H9 (cell line): ENCODE data around the gene BAIAP2. TPM values are rescaled to one million over a fixed set of nuclear protein-coding genes. Genes with fewer than 3 reads are reported as not detected.

Source experiments
- DNase-seq: peaks from one replicate; pipeline ENCODE4 v3.0.0-alpha.2; 2017
- H2AFZ ChIP-seq: one replicate; pipeline ENCODE4 v1.6.1; 2013; ENCODE audit warnings: mild to moderate bottlenecking, low read length, control low read depth, moderate library complexity
- H2AK5ac ChIP-seq: 2 replicates; pipeline ENCODE4 v1.6.1; 2013; ENCODE audit warnings: low read length, control low read depth, mixed read lengths; ENCODE audit not compliant: insufficient read length
- H2BK120ac ChIP-seq: one replicate; pipeline ENCODE4 v1.6.1; 2013; ENCODE audit warnings: low read depth, mild to moderate bottlenecking, low read length, control low read depth, inconsistent platforms; ENCODE audit not compliant: poor library complexity, severe bottlenecking
- H2BK12ac ChIP-seq: 2 replicates; pipeline ENCODE4 v1.6.1; 2013; ENCODE audit warnings: low read length, control low read depth, mixed read lengths, low read depth; ENCODE audit not compliant: insufficient read length
- H2BK15ac ChIP-seq: 2 replicates; pipeline ENCODE4 v1.6.1; 2013; ENCODE audit warnings: low read depth, low read length, control low read depth
- H2BK20ac ChIP-seq: one replicate; pipeline ENCODE4 v1.6.1; 2013; ENCODE audit warnings: low read depth, mild to moderate bottlenecking, low read length, control low read depth, inconsistent platforms; ENCODE audit not compliant: poor library complexity, severe bottlenecking
- H2BK5ac ChIP-seq: 2 replicates; pipeline ENCODE4 v1.6.1; 2013; ENCODE audit warnings: low read length, control low read depth, mixed read lengths; ENCODE audit not compliant: insufficient read length
- H3K14ac ChIP-seq: 2 replicates; pipeline ENCODE4 v1.6.1; 2013; ENCODE audit warnings: low read length, control low read depth; ENCODE audit not compliant: insufficient read depth
- H3K18ac ChIP-seq: 2 replicates; pipeline ENCODE4 v1.6.1; 2013; ENCODE audit warnings: low read depth, mild to moderate bottlenecking, mixed read lengths, low read length, control low read depth; ENCODE audit not compliant: insufficient read length
- H3K23ac ChIP-seq: 2 replicates; pipeline ENCODE4 v1.6.1; 2013; ENCODE audit warnings: low read length, control low read depth, mixed read lengths, low read depth; ENCODE audit not compliant: insufficient read length
- H3K23me2 ChIP-seq: 2 replicates; pipeline ENCODE4 v1.6.1; 2013; ENCODE audit warnings: low read depth, mild to moderate bottlenecking, mixed read lengths, low read length, control low read depth; ENCODE audit not compliant: insufficient read length, poor library complexity, severe bottlenecking
- H3K27ac ChIP-seq: 2 replicates; pipeline ENCODE4 v1.5.1; 2013; ENCODE audit warnings: low read length, control low read depth, mixed read lengths, low read depth; ENCODE audit not compliant: insufficient read length
- H3K27me3 ChIP-seq: 2 replicates; pipeline ENCODE4 v1.6.1; 2013; ENCODE audit warnings: low read length, control low read depth, inconsistent platforms; ENCODE audit not compliant: insufficient read depth
- H3K4ac ChIP-seq: 2 replicates; pipeline ENCODE4 v1.6.1; 2013; ENCODE audit warnings: low read depth, mild to moderate bottlenecking, control low read depth, inconsistent platforms, low read length, moderate library complexity
- H3K4me1 ChIP-seq: 2 replicates; pipeline ENCODE4 v1.6.1; 2013; ENCODE audit warnings: low read length, control low read depth, inconsistent platforms; ENCODE audit not compliant: insufficient read depth
- H3K4me2 ChIP-seq: 2 replicates; pipeline ENCODE4 v1.6.1; 2013; ENCODE audit warnings: low read length, control low read depth, mixed read lengths; ENCODE audit not compliant: insufficient read length, insufficient read depth
- H3K56ac ChIP-seq: 2 replicates; pipeline ENCODE4 v1.6.1; 2013; ENCODE audit warnings: low read depth, mild to moderate bottlenecking, mixed read lengths, low read length, control low read depth; ENCODE audit not compliant: insufficient read length
- H3K79me1 ChIP-seq: 2 replicates; pipeline ENCODE4 v1.6.1; 2013; ENCODE audit warnings: low read depth, mild to moderate bottlenecking, moderate library complexity, low read length, control low read depth, inconsistent platforms; ENCODE audit not compliant: insufficient read depth, poor library complexity, severe bottlenecking
- H3K79me2 ChIP-seq: 2 replicates; pipeline ENCODE4 v1.6.1; 2013; ENCODE audit warnings: low read length, control low read depth, inconsistent platforms; ENCODE audit not compliant: insufficient read depth
- H3K9ac ChIP-seq: 2 replicates; pipeline ENCODE4 v1.6.1; 2013; ENCODE audit warnings: low read length, control low read depth, mixed read lengths; ENCODE audit not compliant: insufficient read length; ENCODE audit errors: extremely low read depth
- H3K9me3 ChIP-seq: one replicate; pipeline ENCODE4 v1.6.1; 2013; ENCODE audit warnings: low read depth, low read length, inconsistent platforms; ENCODE audit not compliant: control insufficient read depth
- H3T11ph ChIP-seq: one replicate; pipeline ENCODE4 v1.6.1; 2013; ENCODE audit warnings: mild to moderate bottlenecking, low read length, control low read depth, inconsistent platforms
- H4K20me1 ChIP-seq: one replicate; pipeline ENCODE4 v1.6.1; 2013; ENCODE audit not compliant: control insufficient read depth, insufficient read length, insufficient read depth
- H4K5ac ChIP-seq: 2 replicates; pipeline ENCODE4 v1.6.1; 2013; ENCODE audit warnings: low read depth, mild to moderate bottlenecking, mixed read lengths, low read length, control low read depth; ENCODE audit not compliant: insufficient read length
- H4K8ac ChIP-seq: replicated peaks from 2 replicates; pipeline ENCODE4 v1.6.1; 2013; ENCODE audit warnings: low read length, control low read depth, mixed read lengths, low read depth; ENCODE audit not compliant: insufficient read length
- H4K91ac ChIP-seq: 2 replicates; pipeline ENCODE4 v1.6.1; 2013; ENCODE audit warnings: low read depth, mild to moderate bottlenecking, moderate library complexity, mixed read lengths, low read length, control low read depth; ENCODE audit not compliant: insufficient read length
- H3K27ac Mint-ChIP-seq, 3 experiments: 2 replicates in 2 of 3; 3 replicates in 1 of 3; pipeline ENCODE4 v1.8.0; 2020 to 2021; ENCODE audit warnings: mixed read lengths in 3 of 3, mild to moderate bottlenecking in 1 of 3, moderate library complexity in 1 of 3
- H3K27me3 Mint-ChIP-seq: 2 replicates; pipeline ENCODE4 v1.8.0; 2021; ENCODE audit warnings: low read depth, mild to moderate bottlenecking, moderate library complexity, mixed read lengths
- H3K36me3 Mint-ChIP-seq, 3 experiments: 2 replicates in 2 of 3; 3 replicates in 1 of 3; pipeline ENCODE4 v1.8.0; 2020 to 2021; ENCODE audit warnings: low read depth in 3 of 3, mixed read lengths in 3 of 3; ENCODE audit not compliant: insufficient read depth in 1 of 3
- H3K4me1 Mint-ChIP-seq, 2 experiments: 2 replicates each; pipeline ENCODE4 v1.8.0; 2020; ENCODE audit warnings: mixed read lengths in 2 of 2
- H3K4me3 Mint-ChIP-seq, 2 experiments: 2 replicates in 1 of 2; 3 replicates in 1 of 2; pipeline ENCODE4 v1.8.0; 2020 to 2021; ENCODE audit warnings: mild to moderate bottlenecking in 2 of 2, mixed read lengths in 2 of 2, moderate library complexity in 1 of 2
- H3K9me3 Mint-ChIP-seq, 2 experiments: 2 replicates in 1 of 2; 3 replicates in 1 of 2; pipeline ENCODE4 v1.8.0; 2020; ENCODE audit warnings: mild to moderate bottlenecking in 2 of 2, mixed read lengths in 2 of 2, moderate library complexity in 1 of 2
- WGBS: extraction: QIAGEN DNeasy Blood & Tissue Kit; methylation state at CpG from one replicate; pipeline ENCODE4 v1.1.7; 2013; ENCODE audit warnings: missing lambda C conversion rate, low lambda C conversion rate, mixed read lengths; ENCODE audit not compliant: insufficient read length; ENCODE audit errors: extremely low coverage; 5-methylcytosine and 5-hydroxymethylcytosine counted together
- total RNA-seq: library from RNA; stranded (reverse); gene quantifications from 2 replicates; pipeline ENCODE4 v1.2.1, GENCODE V29; 2021
- TF ChIP-seq, protein P1 (sequence below): fragments of 200-600 bp; sonication (generic); conservative IDR thresholded peaks from 3 replicates; pipeline ENCODE4 v1.8.0; 2021; ENCODE audit warnings: antibody characterized with exemption, mild to moderate bottlenecking

The BAIAP2 gene
- total RNA-seq, 1 experiment from 2014 or later, result 27.8 TPM

DNA sequence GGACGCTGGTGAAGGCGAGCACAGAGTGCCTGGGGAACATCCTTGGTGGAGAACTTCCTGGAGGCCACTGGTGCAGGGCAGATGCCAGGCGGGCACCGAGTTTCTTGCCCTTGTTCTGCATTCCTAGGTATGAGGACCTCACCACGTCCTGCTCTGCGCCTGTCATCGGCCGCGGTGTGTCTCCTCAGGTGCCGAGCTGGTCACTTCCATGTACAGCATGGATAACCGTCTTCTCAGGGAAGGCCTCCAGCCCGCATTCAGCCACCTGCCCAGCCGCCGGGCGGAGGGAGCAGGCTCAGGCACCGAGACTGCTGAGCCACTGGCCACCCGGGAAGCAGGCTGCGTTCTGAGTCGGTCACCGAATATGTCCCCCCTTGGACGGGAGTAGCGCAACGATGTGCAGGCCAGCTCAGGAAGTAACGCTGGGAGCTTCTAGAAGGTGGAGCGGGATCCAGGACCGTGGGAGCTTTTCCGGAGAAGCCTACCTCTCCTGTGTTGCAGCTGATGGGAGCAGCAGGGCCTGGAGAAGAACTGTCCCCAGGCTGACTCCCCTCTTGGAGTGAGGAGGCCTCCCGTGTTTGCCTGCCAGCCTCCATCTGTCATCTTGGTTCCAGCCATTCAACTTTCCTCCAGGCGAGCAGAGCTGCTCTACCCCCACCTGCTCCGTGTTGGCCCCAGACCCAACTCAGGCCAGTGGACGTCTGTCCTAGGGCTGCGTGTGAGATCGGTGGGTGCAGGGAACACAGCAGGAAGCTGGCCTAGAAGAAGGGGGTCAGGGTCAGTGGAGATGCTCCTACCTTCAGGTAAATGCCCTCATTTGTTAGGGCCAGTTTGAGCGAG, 2.1 kb upstream of the BAIAP2 start:
- no CpG with 5 or more reads among the region's 34 CpGs for WGBS
- Histone ChIP-seq H4K5ac (no peak overlapping the region), H3K4me2 (peak overlapping the region; percentile 41), H4K20me1 (no peaks in the 10 kb centered on the region), H4K8ac (no peak overlapping the region), H3K56ac (no peak overlapping the region), H3K18ac (no peak overlapping the region), H3K14ac (no peak overlapping the region; the same call in 1 of the 2 replicates), H2BK120ac (no peak overlapping the region), H4K91ac (no peak overlapping the region), H3T11ph (no peak overlapping the region), H3K79me1 (no peaks in the 10 kb centered on the region), H2BK12ac (no peak overlapping the region), H2BK5ac (no peak overlapping the region), H3K23ac (no peak overlapping the region), H2BK20ac (no peak overlapping the region), H2BK15ac (no peak overlapping the region), H3K79me2 (no peaks in the 10 kb centered on the region), H3K27ac (no peak overlapping the region), H3K9ac (no peak overlapping the region), H3K4ac (no peak overlapping the region), H3K23me2 (peaks cover 9% of the 10 kb centered on the region), H2AFZ (no peak overlapping the region), H3K4me1 (peaks cover 4% of the 10 kb centered on the region; the same call in 1 of the 2 replicates), H2AK5ac (no peak overlapping the region), H3K9me3 (no peaks in the 10 kb centered on the region), H3K27me3 (peaks cover 2% of the 10 kb centered on the region; the same call in 1 of the 2 replicates)
- TF ChIP-seq, protein P1, sequence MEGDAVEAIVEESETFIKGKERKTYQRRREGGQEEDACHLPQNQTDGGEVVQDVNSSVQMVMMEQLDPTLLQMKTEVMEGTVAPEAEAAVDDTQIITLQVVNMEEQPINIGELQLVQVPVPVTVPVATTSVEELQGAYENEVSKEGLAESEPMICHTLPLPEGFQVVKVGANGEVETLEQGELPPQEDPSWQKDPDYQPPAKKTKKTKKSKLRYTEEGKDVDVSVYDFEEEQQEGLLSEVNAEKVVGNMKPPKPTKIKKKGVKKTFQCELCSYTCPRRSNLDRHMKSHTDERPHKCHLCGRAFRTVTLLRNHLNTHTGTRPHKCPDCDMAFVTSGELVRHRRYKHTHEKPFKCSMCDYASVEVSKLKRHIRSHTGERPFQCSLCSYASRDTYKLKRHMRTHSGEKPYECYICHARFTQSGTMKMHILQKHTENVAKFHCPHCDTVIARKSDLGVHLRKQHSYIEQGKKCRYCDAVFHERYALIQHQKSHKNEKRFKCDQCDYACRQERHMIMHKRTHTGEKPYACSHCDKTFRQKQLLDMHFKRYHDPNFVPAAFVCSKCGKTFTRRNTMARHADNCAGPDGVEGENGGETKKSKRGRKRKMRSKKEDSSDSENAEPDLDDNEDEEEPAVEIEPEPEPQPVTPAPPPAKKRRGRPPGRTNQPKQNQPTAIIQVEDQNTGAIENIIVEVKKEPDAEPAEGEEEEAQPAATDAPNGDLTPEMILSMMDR, result no peak
- Mint-ChIP-seq H3K27me3 (peaks cover 27% of the 10 kb centered on the region), H3K4me3 (peak overlapping the region; percentile 79 to 92), H3K4me1 (peaks cover 30 to 42% of the 10 kb centered on the region in 2 experiments), H3K27ac (no peak overlapping the region), H3K36me3 (peaks cover 0 to 21% (median 11%) of the 10 kb centered on the region in 3 experiments; a peak in 5 of 7 replicates), H3K9me3 (no peaks in the 10 kb centered on the region; a peak in 1 of 5 replicates)
- DNase-seq, result no peak
